Loucy (cell line): Measurements from ENCODE around the gene EPB41.

Source experiments
- EZH2phosphoT487 ChIP-seq: fragments of 200-600 bp; IDR thresholded peaks from 2 replicates; pipeline ENCODE4 v1.6.1; 2018; ENCODE audit warnings: antibody characterized with exemption, mild to moderate bottlenecking, moderate library complexity, borderline replicate concordance
- TF ChIP-seq, protein P1 (sequence below): fragments of 200-600 bp; sonication (generic); conservative IDR thresholded peaks from 2 replicates; pipeline ENCODE4 v1.5.1; 2014; ENCODE audit warnings: mild to moderate bottlenecking, antibody characterized with exemption, low read length

DNA sequence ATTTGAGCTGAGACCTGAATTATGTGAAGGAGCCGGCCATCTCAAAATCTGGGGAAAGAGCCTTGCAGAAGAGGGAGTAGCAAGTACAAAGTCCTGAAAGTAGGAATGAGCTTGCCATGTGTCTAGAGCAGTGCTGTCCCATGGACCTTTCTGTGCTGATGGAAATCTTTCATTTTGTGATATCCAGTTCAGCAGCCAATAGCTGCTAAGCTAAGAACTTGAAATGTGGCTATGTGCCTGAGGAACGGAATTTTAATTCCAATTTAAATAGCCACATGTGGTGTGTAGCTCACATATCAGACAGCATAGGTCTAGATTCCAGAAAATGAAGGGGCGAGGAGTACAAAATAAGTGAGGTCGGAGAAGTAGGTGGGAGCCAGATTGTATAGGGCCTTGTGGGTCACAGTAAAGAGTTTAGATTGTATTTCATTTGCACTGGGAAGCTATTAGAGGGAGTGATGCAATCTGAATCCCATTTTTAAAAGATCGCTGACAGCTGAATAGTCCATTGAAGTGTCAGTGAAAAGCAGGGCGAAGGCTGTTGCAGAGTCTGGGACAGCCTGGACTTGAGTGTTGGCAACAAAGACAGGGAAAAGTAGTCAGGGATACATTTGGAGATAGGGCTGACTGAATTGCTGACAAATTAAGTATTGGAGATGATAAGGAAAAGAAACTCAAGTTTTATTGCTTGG is 129.1 kb downstream of the EPB41 start:
- TF ChIP-seq, protein P1, sequence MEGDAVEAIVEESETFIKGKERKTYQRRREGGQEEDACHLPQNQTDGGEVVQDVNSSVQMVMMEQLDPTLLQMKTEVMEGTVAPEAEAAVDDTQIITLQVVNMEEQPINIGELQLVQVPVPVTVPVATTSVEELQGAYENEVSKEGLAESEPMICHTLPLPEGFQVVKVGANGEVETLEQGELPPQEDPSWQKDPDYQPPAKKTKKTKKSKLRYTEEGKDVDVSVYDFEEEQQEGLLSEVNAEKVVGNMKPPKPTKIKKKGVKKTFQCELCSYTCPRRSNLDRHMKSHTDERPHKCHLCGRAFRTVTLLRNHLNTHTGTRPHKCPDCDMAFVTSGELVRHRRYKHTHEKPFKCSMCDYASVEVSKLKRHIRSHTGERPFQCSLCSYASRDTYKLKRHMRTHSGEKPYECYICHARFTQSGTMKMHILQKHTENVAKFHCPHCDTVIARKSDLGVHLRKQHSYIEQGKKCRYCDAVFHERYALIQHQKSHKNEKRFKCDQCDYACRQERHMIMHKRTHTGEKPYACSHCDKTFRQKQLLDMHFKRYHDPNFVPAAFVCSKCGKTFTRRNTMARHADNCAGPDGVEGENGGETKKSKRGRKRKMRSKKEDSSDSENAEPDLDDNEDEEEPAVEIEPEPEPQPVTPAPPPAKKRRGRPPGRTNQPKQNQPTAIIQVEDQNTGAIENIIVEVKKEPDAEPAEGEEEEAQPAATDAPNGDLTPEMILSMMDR: no peak
- no peak for TF ChIP-seq EZH2phosphoT487
